LNCaP clone FGC (cell line): ENCODE data around the gene AP4E1.
"Not testable (repeated sequence)": the region's sequence is repeated elsewhere in the genome, so short reads cannot be mapped to it uniquely, and the experiment has no call there.

Experiments
- DNase-seq: peaks from one replicate; pipeline ENCODE4 v3.0.0-alpha.2; 2011; ENCODE audit warnings: low read depth
- H3K4me3 ChIP-seq: 2 replicates; pipeline ENCODE4 v1.5.1; 2011; ENCODE audit warnings: mild to moderate bottlenecking, low read depth, low read length, control low read depth
- TF ChIP-seq, protein P1 (sequence below): IDR thresholded peaks from 2 replicates; pipeline ENCODE4 v1.5.1; 2012; ENCODE audit warnings: mild to moderate bottlenecking; ENCODE audit not compliant: control insufficient read depth, insufficient read depth; ENCODE audit errors: extremely low read depth

The AP4E1 gene

DNA sequence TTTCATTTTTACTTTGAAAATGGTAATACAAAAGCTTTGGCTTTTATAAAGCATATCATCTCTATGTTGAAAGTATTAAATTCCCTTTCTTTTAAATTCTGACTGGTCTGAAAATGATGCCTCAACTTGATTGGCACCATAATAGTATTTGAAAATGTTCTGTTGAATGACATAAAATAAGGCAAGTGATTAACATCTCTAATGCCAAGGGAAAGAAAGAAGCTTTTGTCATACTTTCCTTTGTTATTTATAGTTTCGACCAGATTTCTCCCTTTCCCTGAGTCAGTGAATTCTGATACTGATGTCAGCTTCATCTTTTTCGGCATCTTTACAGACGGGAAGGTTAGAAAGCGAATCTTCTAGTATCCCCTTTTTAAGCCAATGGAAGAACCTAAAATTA is 3.4 kb upstream of the AP4E1 start:
- TF ChIP-seq, protein P1, sequence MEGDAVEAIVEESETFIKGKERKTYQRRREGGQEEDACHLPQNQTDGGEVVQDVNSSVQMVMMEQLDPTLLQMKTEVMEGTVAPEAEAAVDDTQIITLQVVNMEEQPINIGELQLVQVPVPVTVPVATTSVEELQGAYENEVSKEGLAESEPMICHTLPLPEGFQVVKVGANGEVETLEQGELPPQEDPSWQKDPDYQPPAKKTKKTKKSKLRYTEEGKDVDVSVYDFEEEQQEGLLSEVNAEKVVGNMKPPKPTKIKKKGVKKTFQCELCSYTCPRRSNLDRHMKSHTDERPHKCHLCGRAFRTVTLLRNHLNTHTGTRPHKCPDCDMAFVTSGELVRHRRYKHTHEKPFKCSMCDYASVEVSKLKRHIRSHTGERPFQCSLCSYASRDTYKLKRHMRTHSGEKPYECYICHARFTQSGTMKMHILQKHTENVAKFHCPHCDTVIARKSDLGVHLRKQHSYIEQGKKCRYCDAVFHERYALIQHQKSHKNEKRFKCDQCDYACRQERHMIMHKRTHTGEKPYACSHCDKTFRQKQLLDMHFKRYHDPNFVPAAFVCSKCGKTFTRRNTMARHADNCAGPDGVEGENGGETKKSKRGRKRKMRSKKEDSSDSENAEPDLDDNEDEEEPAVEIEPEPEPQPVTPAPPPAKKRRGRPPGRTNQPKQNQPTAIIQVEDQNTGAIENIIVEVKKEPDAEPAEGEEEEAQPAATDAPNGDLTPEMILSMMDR, result no peak
- no peak overlapping the region for H3K4me3 ChIP-seq
- no peak for DNase-seq

DNA sequence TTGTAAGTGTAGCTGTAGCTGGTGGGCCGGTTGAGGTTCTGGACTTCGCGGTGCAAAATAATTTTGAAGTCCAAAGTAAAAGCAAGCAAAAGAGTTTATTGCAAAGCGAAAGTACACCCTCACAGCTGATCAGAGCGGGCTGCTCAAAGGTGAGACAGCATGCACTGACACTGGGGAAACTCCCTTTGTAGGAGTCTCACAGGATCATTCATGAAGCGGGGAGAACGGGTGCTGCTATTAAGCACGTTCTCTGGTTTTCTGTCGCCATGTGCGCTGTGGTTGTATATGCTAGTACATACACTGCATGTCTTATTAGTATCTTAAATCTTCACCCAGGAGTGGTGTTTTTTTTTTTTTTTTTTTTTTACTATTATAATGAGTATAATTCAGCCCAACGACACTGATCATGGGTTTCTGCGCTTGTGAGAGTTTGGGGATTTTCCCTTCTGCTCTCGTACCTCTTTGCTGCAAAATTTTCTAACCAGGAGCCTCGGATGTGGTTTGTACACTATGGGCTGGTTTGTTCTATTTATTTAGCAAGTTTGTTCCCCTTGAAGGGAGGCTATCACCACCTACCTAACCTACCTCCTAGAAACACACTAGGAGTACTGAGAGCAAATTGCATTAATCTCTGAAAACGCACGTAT is 1.4 kb upstream of the AP4E1 start:
- peak overlapping the region; percentile 88 for H3K4me3 ChIP-seq
- TF ChIP-seq, protein P1, result no peak
- DNase-seq, result no peak

DNA sequence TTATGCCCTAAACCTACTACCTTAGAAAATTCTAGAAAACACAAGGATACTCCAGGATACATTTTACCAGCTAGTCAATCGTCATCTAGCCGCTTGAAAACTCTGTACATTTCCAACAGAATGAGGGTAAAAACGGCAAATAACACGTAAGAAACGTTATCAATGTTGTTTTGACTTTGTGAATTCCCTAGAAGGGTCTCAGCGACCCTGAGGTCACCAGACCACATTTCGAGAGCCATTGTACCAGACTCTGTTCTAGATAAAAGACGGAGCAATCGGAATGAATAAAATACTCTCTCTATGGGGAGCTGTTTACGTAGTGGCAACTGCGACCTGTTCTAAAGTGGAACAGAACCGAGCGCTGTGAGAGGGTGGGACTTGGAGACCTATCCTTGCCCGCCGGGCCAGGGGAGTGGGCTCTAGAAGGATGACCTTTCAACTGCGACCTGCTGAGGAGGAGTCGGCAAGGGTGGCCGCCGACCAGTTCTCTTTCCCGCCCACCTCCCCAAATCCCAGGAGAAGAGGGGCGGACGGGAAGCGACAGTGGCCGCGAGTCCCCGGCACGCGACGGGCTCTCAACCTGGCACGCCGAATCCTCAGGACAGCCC is 778 bp upstream of the AP4E1 start:
- H3K4me3 ChIP-seq, result peak overlapping the region; percentile 88

DNA sequence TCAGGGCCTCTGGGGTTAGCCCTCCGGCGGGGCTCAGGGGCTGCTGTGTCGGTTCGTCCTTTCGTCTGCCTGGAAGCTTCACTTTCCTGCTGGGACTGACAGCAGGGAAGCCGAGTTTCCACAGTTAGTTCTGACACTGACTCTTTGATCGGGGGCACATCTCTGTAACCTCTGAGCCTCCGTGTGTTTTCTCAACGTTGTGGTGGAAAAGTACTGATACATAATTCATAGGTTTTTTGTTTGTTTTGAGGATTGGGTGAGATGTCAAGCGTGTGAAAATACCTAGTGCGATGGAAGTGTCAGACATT is 481 bp downstream of the AP4E1 start:
- DNase-seq, result no peak
- TF ChIP-seq, protein P1, result no peak
- peak overlapping the region; percentile 88 for H3K4me3 ChIP-seq

More for the DNA sequence above, 778 bp upstream of the AP4E1 start:
- TF ChIP-seq, protein P1, result no peak
- DNase-seq, result peak; percentile 6

DNA sequence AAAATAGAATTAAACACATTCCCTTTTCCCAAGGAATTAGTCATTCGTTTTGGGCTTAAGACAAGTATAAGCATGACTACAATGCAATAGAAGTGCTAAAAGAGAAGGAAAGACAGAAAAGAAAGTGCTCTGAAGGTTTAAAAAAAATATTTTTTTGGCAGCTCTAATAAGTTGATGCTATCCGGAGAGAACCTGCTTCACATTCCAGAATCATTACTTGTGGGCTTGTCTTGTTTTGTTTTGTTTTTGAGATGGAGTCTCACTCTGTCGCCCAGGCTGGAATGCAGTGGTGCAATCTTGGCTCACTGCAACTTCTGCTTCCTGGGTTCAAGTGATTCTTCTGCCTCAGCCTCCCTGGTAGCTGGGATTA is 1.9 kb downstream of the AP4E1 start:
- not testable (repeated sequence) for H3K4me3 ChIP-seq, DNase-seq

DNA sequence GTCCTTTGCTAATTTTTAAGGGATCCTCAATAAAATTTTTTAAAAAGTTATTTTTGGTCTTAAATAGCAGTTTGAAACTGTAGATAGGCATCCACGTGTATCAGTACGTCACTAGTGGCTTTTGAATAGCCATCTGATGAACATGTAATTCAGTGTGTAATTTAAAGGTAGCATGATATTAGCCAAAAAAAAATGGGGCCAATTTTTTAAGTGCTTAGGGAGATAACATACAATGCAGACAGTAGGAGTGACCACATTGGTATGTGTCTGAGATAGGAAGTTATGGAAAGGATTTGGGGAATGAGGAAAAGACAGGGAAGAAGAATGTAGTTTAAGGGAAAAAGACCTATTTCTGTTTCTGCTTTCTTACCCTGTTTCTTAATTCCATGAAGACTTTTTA is 2.5 kb downstream of the AP4E1 start:
- H3K4me3 ChIP-seq, result no peak overlapping the region
- TF ChIP-seq, protein P1, result no peak
- no peak for DNase-seq

DNA sequence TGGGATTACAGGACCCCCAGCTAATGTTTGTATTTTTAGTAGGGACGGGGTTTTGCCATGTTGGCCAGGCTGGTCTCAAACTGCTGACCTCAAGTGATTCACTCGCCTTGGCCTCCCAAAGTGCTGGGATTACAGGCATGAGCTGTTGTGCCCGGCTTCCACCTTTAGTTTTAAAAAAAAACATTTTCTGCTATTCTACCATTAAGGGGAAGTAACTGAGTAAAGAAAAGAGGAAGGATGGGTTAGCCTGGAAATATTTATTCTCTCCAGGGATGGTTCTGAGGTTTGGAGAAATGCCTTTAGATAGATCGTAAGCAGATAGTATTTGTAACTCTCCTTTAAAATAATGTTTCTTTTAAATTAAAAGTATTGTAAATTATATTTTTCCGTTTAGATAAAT is 3.1 kb downstream of the AP4E1 start:
- no peak for DNase-seq
- TF ChIP-seq, protein P1, result no peak

More for the DNA sequence above, 3.1 kb downstream of the AP4E1 start:
- H3K4me3 ChIP-seq, result no peak overlapping the region
